NCI-H2196 treated with DMSO at 0.1 percent for 48 hours (cell line): ENCODE measurements around the gene SCRN1.

Experiments used
- DNase-seq: peaks from one replicate; lab custom pipeline; 2025; ENCODE audit not compliant: unreplicated experiment; lab: John Stamatoyannopoulos, UW

SCRN1 gene

GRCh38 chr7:29929018-29929807, 60.4 kb downstream of the SCRN1 start:
- no peak for DNase-seq

- DNase-seq: no peak
Measured at GRCh38 chr7:29926741-29927140, 62.9 kb downstream of the SCRN1 start.

DNA sequence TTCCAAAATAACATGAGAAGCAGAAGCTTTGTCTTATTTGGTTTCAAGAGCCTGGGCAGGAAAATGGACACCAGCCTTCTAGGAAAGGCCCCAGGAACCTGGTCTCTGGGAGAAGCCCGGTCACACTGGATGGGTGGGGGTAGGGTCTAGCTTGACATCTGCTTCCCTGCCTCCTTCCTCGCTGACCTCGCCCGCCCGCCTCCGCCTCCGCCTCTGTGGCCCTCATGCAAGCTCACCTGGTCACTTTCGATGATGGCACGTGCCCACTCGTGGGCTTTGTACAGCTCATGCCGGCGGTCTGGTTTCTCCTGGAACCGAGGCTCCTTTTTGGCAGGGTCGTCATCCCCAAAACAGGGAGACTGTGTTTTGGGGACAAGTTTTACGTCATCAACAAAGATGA, 63.4 kb downstream of the SCRN1 start:
- DNase-seq: no peak

DNA sequence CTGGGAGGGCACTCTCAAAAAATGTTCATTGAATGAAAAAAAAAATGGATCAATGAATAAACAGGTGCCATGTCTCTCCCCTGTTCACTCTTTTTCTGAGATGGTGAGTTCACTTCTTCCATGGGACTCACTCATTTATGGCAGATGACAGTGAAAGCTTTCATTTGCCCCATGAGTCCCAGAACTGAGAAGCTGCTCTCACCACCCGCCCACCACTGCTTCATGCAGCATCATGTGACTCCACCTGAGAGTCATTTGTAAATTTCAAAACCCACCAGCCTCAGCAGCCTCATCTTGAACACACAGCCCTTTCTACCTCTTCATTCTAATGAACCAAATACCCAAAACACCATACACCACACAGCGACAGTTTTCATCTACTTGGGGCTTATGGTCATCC, 64.9 kb downstream of the SCRN1 start:
- DNase-seq: no peak

DNA sequence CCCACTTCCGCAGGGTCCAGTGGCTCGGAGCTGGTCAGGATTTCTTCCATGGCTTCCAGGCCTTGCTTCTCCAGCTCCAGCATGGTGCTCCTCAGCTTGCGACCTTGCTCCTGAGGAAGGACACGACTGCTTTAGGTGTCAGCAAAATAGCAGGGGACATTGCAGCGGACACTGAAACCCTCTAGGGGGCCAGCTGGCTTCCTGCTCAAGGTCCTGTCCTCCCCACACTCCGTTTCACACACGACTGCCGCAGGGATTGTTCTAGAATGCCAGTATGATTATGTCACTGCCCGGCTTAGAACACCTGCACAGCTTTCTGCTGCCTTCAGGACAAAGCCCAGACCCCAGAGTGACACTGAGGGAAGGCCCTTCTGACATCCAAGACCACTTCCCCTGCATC, 65.6 kb downstream of the SCRN1 start:
- no peak for DNase-seq

- DNase-seq: no peak
Measured at GRCh38 chr7:29922921-29923700, 66.5 kb downstream of the SCRN1 start.

- DNase-seq: peak; percentile 34
Measured at GRCh38 chr7:29921404-29922010, 68.1 kb downstream of the SCRN1 start.

DNA sequence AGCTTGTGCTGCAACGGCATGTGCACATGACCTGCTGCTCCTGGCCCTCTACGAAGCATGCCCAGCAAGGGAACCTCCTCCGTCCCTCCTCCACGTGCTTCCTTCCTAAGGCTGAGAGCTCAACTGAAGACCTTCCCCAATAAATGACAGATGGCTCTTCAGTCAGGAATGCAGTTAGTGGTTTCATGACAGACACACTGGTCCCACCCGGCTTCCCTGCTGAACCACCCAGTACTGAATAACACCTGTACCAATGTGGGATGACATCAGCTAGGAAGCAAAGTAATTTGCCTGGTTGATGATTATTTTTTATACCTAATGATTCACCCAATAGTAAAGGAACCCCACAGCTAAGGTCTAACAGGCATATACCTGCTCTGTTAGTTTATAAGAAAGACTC, 69.1 kb downstream of the SCRN1 start:
- DNase-seq: no peak

DNA sequence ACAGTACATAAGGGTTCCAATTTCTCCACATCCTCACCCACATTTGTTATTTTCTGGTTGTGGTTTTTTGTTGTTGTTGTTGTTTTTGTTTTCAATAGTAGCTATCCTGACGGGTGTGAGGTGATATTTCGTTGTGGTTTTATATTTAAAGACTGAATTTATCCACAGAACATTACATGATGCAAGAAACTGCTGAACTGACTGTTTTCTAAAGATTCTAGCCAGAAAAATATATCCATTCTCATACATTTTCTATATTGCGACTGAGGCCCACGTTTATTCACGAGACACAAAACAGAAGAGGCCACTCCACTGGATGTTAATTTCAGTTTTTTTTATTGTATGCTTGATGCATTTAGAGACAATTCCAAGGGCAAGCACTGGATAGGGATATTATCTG, 69.8 kb downstream of the SCRN1 start:
- no peak for DNase-seq

DNA sequence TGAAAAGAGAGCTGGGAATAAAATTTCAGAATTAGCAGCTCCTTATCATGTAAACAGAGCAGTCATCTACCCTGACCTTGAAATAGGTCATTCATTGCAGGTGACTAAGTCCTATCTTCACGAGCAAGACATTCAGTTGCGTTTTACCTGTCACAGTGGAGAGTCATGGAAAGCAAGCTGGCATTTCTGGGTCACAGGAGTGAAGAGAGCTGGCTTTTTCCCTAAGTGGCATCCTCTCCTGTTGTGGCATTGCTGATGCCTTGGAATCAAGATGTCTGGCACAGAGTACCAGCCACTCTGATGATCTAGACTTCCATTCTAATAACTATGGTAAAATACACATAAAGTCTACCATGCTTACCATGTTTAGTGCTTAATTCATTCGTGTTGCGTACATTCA, 70.8 kb downstream of the SCRN1 start:
- no peak for DNase-seq

GRCh38 chr7:29917641-29918040, 72.0 kb downstream of the SCRN1 start:
- DNase-seq: no peak

- no peak for DNase-seq
Measured at GRCh38 chr7:29915481-29916215, 74.0 kb downstream of the SCRN1 start.

GRCh38 chr7:29914180-29914579, 75.4 kb downstream of the SCRN1 start:
- DNase-seq: no peak

- no peak for DNase-seq
Measured at GRCh38 chr7:29906200-29907022, 83.2 kb downstream of the SCRN1 start.

GRCh38 chr7:29900745-29901144, 88.9 kb downstream of the SCRN1 start:
- DNase-seq: no peak

DNA sequence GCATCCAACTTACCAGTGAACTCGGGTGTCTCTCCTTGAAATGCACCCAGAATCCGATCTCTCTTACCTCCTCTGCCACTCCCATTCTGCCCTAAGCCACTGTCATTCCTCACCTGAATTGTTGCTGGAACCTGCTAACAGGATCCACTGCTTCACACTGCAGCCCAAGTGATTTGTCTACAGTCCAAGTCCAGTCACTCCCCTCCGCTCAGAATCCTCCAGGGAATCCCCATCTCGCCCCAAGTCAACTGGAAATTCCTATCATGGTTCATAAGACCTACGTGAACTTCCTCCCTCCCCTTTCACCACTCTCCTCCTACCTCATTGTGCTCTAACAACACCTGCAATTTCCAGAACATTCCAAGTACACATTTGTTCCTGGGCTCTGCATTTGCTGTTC, 91.3 kb downstream of the SCRN1 start:
- DNase-seq: no peak

GRCh38 chr7:29896685-29897411, 92.8 kb downstream of the SCRN1 start:
- no peak for DNase-seq

DNA sequence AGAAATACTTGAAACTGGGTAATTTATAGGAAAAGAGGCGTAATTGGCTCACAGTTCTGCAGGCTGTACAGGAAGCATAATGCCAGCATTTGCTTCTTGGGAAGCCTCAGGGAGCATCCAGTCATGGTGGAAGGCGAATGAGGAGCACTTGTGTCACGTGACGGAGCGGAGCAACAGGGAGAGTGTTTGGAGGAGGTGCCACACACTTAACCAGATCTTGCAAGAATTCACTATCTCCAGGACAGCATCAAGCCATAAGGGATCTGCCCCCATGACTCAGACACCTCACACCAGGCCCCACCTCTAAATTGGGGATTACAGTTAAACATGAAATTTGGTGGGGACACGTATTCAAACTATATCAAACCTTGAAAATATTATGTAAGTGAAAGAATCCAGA, 94.0 kb downstream of the SCRN1 start:
- DNase-seq: no peak

GRCh38 chr7:29894256-29894655, 95.3 kb downstream of the SCRN1 start:
- DNase-seq: no peak
